RWPE1 (cell line): Measurements from ENCODE around the gene CCDC198.

Source experiments
- CTCF ChIA-PET: fragments of 350-600 bp; sonication (Branson Sonifier 250); formaldehyde crosslinking; extraction: SDS; loops from one replicate; lab custom pipeline; 2021; lab: Yijun Ruan, JAX
- POLR2A ChIA-PET: fragments of 400-600 bp; formaldehyde crosslinking; extraction: SDS; loops from one replicate; lab custom pipeline; 2020; ENCODE audit warnings: antibody characterized with exemption; ENCODE audit not compliant: low non-redundant PET; lab: Yijun Ruan, JAX
- DNase-seq: peaks from one replicate; pipeline ENCODE4 v3.0.0; 2012; ENCODE audit warnings: low spot score
- H3K27ac ChIP-seq: fragments of 450-650 bp; 2 replicates; pipeline ENCODE4 v1.5.1; 2017
- CTCF ChIP-seq: fragments of 450-650 bp; conservative IDR thresholded peaks from 2 replicates; pipeline ENCODE4 v1.5.1; 2017; ENCODE audit warnings: low read depth, mild to moderate bottlenecking

Gene CCDC198

GRCh38 chr14:57480051-57480450, 13.6 kb downstream of the CCDC198 start:
- POLR2A ChIA-PET: no interaction called here
- CTCF ChIA-PET: interaction anchor here (0.7 to 0.9 kb wide), 2 partner anchors 21 to 24 kb away, joined by 3 read pairs; no protein-coding TSS in a partner anchor
- no peak overlapping the region for H3K27ac ChIP-seq
- TF ChIP-seq CTCF: no peak
- DNase-seq: no peak

GRCh38 chr14:57479197-57479596, 14.5 kb downstream of the CCDC198 start:
- DNase-seq: no peak
- POLR2A ChIA-PET: no interaction called here
- H3K27ac ChIP-seq: no peak overlapping the region
- no peak for TF ChIP-seq CTCF
- CTCF ChIA-PET: no interaction called here

- no peak overlapping the region for H3K27ac ChIP-seq
- CTCF ChIA-PET: interaction anchor here (0.6 kb wide), 1 partner anchor 592 kb away, joined by 3 read pairs; no protein-coding TSS in a partner anchor
- POLR2A ChIA-PET: no interaction called here
- no peak for TF ChIP-seq CTCF
- no peak for DNase-seq
Measured at GRCh38 chr14:57478050-57478449, 15.6 kb downstream of the CCDC198 start.

GRCh38 chr14:57470909-57471308, 22.7 kb downstream of the CCDC198 start:
- CTCF ChIA-PET: interaction anchor here (0.7 kb wide), 1 partner anchor 15 kb away, joined by 5 read pairs; no protein-coding TSS in a partner anchor
- DNase-seq: no peak
- TF ChIP-seq CTCF: no peak
- POLR2A ChIA-PET: no interaction called here
- no peak overlapping the region for H3K27ac ChIP-seq

GRCh38 chr14:57464008-57464730, 29.5 kb downstream of the CCDC198 start:
- no peak for TF ChIP-seq CTCF

GRCh38 chr14:57462551-57462950, 31.1 kb downstream of the CCDC198 start:
- ChIA-PET CTCF (no interaction called here), POLR2A (no interaction called here)
- no peak overlapping the region for H3K27ac ChIP-seq
- no peak for TF ChIP-seq CTCF
- DNase-seq: peak; percentile 45

More at GRCh38 chr14:57464008-57464730, 29.5 kb downstream of the CCDC198 start:
- DNase-seq: no peak
- H3K27ac ChIP-seq: no peak overlapping the region
- ChIA-PET CTCF (interaction anchor here (0.7 kb wide), 1 partner anchor 272 kb away, joined by 3 read pairs; no protein-coding TSS in a partner anchor), POLR2A (interaction anchor here (0.6 kb wide), 1 partner anchor 1166 kb away, joined by 3 read pairs; no protein-coding TSS in a partner anchor)
